Stimulated activated CD4-positive, alpha-beta T cell treated with anti-CD3 and anti-CD28 coated beads, Interleukin-12 subunit alpha, Interleukin-12 subunit beta, amount 100 ng/mL, for 4 hours (primary cell): ENCODE measurements around the gene TH.

Source experiments
- DNase-seq: peaks from one replicate; pipeline ENCODE4 v3.0.0-alpha.2; 2020

Gene TH

GRCh38 chr11:2177076-2177475 is 5.5 kb upstream of the TH start:
- no peak for DNase-seq

- DNase-seq: no peak
Measured at GRCh38 chr11:2176389-2176900, 4.8 kb upstream of the TH start.

GRCh38 chr11:2175659-2176058 is 4.0 kb upstream of the TH start:
- no peak for DNase-seq

GRCh38 chr11:2174361-2174760 is 2.7 kb upstream of the TH start:
- no peak for DNase-seq

- no peak for DNase-seq
Measured at GRCh38 chr11:2173761-2174160, 2.1 kb upstream of the TH start.

- DNase-seq: no peak
Measured at GRCh38 chr11:2173150-2173693, 1.6 kb upstream of the TH start.

GRCh38 chr11:2172676-2173075 is 1.1 kb upstream of the TH start:
- DNase-seq: no peak

- no peak for DNase-seq
Measured at GRCh38 chr11:2169626-2170570, 1.7 kb downstream of the TH start.

- DNase-seq: no peak
Measured at GRCh38 chr11:2169005-2169378, 2.6 kb downstream of the TH start.

GRCh38 chr11:2168286-2169004 is 3.2 kb downstream of the TH start:
- no peak for DNase-seq

- no peak for DNase-seq
Measured at GRCh38 chr11:2167141-2168045, 4.2 kb downstream of the TH start.

GRCh38 chr11:2166091-2166851 is 5.3 kb downstream of the TH start:
- peak; percentile 53 for DNase-seq

- no peak for DNase-seq
Measured at GRCh38 chr11:2165571-2165970, 6.0 kb downstream of the TH start.

- DNase-seq: no peak
Measured at GRCh38 chr11:2164861-2165555, 6.6 kb downstream of the TH start.

GRCh38 chr11:2164081-2164480 is 7.5 kb downstream of the TH start:
- no peak for DNase-seq

- DNase-seq: no peak
Measured at GRCh38 chr11:2163428-2163978, 8.1 kb downstream of the TH start.

- DNase-seq: no peak
Measured at GRCh38 chr11:2160736-2161259, 10.8 kb downstream of the TH start, which contains the start of gene INS. INS (minus strand) TSS chr11:2161209; CDS start chr11:2160971, 238 bp downstream.

GRCh38 chr11:2159536-2160413 is 11.8 kb downstream of the TH start:
- DNase-seq: no peak

GRCh38 chr11:2158966-2159365 is 12.6 kb downstream of the TH start:
- no peak for DNase-seq
